ENCODE measurements around the gene RB1.

Gene RB1

DNA sequence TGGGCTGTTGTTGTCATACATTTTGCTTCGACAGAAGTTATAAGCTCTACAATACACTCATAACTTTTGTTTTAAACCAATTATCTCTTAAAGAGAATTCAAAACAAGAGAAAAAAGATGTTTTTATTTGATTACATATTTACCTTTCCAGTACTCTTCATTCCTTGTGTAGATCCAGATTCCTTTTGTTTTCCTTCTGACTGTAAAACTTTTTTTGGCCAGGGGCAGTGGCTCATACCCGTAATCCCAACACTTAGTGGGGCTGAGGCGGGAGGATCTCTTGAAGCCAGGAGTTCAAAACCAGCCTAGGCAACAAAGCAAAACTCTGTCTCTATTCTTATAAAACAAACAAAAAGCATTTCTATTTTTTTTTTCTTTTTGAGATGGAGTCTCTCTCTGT lies 87.7 kb downstream of the RB1 start:
- no peak for DNase-seq (ENCODE audit: low read depth in 1 of 2, low spot score in 1 of 2)
- no peak for TF ChIP-seq JUND (IDR thresholded peaks at IDR 0.05; ENCODE audit: low read depth)
- in situ Hi-C loops (cut with HindIII; ENCODE audit: low pct_unique_long_range_greater_than_20kb, low sequenced_read_pairs) = no loop called here

DNA sequence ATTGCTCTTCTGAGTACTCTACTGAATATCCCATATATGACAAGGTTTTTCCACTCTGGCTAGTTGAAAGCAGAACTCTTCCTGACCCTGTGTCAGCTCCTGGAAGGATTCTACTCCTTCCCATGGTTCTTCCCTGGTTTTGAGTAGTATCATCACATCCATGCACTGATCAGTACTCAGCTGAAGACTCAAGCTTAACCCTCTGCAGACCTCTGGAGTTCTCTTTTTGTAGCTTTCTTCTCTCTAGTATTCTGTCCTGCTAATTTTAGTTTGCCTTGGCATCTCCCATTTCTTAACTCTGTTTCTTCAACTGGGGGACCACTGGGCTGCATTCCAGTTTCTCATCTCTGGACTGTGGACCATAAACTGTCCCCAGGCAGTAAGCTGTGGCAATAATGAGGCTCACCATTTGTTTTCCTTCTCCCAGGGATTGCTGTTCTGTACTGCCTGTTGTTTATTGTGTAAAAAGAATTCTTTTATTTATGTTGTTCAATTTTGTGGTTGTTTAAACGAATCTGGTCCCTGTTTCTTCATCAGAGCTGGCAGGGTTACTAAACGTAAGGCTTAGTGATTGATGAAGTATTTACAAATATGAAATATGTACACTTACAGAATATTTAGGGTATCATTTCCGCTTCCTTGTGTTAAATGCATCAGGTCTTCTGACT lies 89.6 kb downstream of the RB1 start:
- no peak for DNase-seq (ENCODE audit: low read depth in 1 of 2, low spot score in 1 of 2)
- in situ Hi-C loops (cut with HindIII; ENCODE audit: low pct_unique_long_range_greater_than_20kb, low sequenced_read_pairs) = no loop called here
- TF ChIP-seq JUND (IDR thresholded peaks at IDR 0.05; ENCODE audit: low read depth) = no peak

DNA sequence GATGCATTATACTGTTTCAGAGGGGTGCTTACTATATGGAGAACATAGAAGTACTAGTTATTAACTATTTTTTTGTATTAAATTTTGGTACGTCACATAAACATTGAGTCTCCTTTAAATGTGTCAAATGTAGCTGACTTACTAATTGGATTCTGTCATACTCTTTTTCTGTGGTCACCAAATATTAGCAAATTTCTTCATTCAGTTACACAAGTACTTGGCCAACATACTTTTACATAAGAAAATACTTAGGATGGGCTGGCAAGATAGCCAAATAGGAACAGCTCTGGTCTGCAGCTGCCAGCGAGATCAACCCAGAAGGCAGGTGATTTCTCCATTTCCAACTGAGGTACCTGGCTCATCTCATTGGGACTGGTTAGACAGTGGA lies 90.1 kb downstream of the RB1 start:
- DNase-seq (ENCODE audit: low read depth in 1 of 2, low spot score in 1 of 2) = no peak
- TF ChIP-seq JUND (IDR thresholded peaks at IDR 0.05; ENCODE audit: low read depth) = no peak
- in situ Hi-C loops (cut with HindIII; ENCODE audit: low pct_unique_long_range_greater_than_20kb, low sequenced_read_pairs) = no loop called here

DNA sequence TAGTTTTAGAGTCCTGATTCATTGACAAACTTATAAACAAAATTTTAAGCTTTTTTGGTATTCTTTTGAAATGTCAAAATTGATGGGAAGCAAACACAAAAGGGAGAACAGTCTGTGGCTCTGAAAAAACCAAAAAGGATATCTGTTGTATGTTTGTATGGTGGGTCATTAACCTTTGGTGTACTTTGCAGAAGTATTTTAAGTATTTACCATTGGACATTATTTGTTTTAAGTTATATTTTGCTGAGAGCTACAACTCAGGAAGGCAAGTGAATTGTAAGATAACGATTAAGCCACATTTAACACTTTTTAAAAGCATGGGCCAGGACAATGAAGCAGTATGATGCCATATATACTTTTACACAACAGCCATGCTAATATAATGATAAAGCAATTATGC lies 94.2 kb downstream of the RB1 start:
- no peak for TF ChIP-seq JUND (IDR thresholded peaks at IDR 0.05; ENCODE audit: low read depth)
- in situ Hi-C loops (cut with HindIII; ENCODE audit: low pct_unique_long_range_greater_than_20kb, low sequenced_read_pairs) = no loop called here
- no peak for DNase-seq (ENCODE audit: low read depth in 1 of 2, low spot score in 1 of 2)

DNA sequence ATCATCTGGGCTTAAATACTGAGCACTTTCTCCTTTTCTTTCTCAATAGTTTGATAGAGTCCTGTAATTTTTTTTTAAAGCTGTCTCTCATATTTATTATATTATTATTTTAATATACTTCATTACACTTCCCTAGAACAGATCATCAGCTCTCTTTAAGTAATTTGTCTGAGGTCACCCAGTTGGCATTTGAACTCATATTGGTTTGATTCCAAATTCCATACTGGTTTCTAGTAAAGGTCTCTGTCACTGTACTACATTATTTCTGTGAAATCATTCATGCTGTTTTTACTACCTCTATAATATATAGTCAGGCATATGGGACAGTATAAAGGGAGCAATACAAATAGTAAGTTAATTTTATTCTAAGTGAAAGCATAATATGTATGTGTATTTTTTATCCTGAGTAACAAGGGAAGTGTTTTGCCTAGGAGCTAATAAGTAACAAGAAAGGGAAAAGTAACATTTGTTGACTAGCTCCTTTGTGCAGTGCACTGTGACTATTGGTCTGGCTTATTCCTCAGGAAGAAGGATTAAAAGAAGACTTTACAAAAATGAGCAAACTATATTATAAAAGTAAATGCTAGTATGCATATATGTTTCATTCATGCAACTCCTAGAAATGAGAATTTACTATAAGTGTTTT lies 95.0 kb downstream of the RB1 start:
- DNase-seq (ENCODE audit: low read depth in 1 of 2, low spot score in 1 of 2) = no peak

DNA sequence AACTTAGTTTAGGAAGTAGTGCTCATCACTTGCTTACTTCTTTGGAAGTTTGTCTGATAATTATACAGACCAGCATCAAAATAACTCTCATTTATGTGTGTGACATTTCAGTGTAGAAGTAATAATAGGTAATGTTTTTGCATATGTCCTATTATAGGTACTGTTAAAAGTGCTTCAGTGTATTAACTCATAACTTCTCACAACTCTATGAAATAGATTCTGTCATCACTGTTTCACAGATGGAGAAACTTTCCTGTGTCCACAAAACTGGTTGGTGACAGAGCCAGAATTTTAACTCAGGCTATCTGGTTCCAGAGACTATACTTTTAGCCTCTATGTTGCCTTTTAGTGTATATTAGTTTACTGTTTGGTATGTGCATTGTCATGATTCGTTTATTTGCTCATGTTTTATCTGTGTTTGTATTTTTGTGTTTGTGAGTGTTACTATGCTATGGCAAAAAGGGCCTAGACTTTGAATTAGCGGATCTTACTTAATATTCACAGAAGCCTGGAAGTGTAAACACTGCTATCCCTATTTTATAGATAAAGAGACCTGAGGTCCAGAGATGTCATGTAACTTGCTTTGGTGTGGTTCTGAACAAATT lies 96.6 kb downstream of the RB1 start:
- DNase-seq (ENCODE audit: low read depth in 1 of 2, low spot score in 1 of 2) = no peak
- no peak for TF ChIP-seq JUND (IDR thresholded peaks at IDR 0.05; ENCODE audit: low read depth)
- in situ Hi-C loops (cut with HindIII; ENCODE audit: low pct_unique_long_range_greater_than_20kb, low sequenced_read_pairs) = no loop called here

More for the DNA sequence above, 95.0 kb downstream of the RB1 start:
- in situ Hi-C loops (cut with HindIII; ENCODE audit: low pct_unique_long_range_greater_than_20kb, low sequenced_read_pairs) = no loop called here
- TF ChIP-seq JUND (IDR thresholded peaks at IDR 0.05; ENCODE audit: low read depth) = no peak

DNA sequence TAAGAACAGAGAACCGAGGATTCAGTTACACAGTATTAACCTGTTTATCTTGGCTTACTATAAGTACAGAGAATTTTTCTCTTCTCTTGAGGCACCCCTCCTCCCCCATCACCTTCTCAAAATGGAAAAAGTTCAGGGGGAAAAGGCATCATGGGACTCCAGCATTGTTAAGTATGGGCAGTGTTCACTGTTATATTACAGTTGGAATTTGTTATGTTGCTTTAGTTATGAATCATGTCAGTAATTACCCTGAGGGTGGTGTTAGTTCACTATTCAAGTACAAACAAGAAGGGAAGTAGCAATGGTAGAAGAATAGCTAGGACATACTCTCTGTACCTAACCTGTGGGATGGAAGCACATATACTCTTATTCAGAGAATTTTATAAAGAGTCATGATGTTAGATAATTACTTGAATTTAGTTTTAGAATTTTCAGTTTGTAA lies 97.3 kb downstream of the RB1 start:
- peak; percentile 13 to 71 for DNase-seq (ENCODE audit: low read depth in 1 of 2, low spot score in 1 of 2)
- no peak for TF ChIP-seq JUND (IDR thresholded peaks at IDR 0.05; ENCODE audit: low read depth)
- in situ Hi-C loops (cut with HindIII; ENCODE audit: low pct_unique_long_range_greater_than_20kb, low sequenced_read_pairs) = no loop called here

GRCh38 chr13:48401480-48401879 lies 97.9 kb downstream of the RB1 start:
- DNase-seq (ENCODE audit: low read depth in 1 of 2, low spot score in 1 of 2) = no peak
- TF ChIP-seq JUND (IDR thresholded peaks at IDR 0.05; ENCODE audit: low read depth) = no peak
- in situ Hi-C loops (cut with HindIII; ENCODE audit: low pct_unique_long_range_greater_than_20kb, low sequenced_read_pairs) = no loop called here

GRCh38 chr13:48402325-48402932 lies 98.9 kb downstream of the RB1 start:
- DNase-seq (ENCODE audit: low read depth in 1 of 2, low spot score in 1 of 2) = no peak
- in situ Hi-C loops (cut with HindIII; ENCODE audit: low pct_unique_long_range_greater_than_20kb, low sequenced_read_pairs) = no loop called here
- no peak for TF ChIP-seq JUND (IDR thresholded peaks at IDR 0.05; ENCODE audit: low read depth)

- in situ Hi-C loops (cut with HindIII; ENCODE audit: low pct_unique_long_range_greater_than_20kb, low sequenced_read_pairs) = no loop called here
- no peak for DNase-seq (ENCODE audit: low read depth in 1 of 2, low spot score in 1 of 2)
- TF ChIP-seq JUND (IDR thresholded peaks at IDR 0.05; ENCODE audit: low read depth) = no peak
Observed at GRCh38 chr13:48403151-48403631, 99.6 kb downstream of the RB1 start.

GRCh38 chr13:48403913-48404312 lies 100.4 kb downstream of the RB1 start:
- in situ Hi-C loops (cut with HindIII; ENCODE audit: low pct_unique_long_range_greater_than_20kb, low sequenced_read_pairs) = no loop called here
- TF ChIP-seq JUND (IDR thresholded peaks at IDR 0.05; ENCODE audit: low read depth) = no peak
- no peak for DNase-seq (ENCODE audit: low read depth in 1 of 2, low spot score in 1 of 2)

DNA sequence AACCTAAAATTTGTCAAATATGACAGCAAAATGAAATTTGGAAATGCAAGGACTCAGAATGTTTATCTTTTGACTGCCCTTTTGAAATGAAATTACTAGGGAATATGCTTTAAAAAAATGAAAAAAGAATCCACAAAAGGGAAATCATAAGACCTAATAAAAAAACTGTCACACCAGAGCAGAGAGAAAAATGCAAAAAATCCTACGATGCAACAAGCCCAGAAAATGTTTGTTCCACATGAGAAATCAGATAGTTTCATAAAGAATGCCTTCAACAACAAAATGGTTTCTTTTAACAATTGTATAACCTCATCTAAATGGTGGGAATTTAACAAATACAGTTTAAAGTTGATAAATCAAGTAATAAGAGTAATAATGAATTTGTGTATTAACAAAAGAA lies 101.4 kb downstream of the RB1 start:
- DNase-seq (ENCODE audit: low read depth in 1 of 2, low spot score in 1 of 2) = no peak
- no peak for TF ChIP-seq JUND (IDR thresholded peaks at IDR 0.05; ENCODE audit: low read depth)
- in situ Hi-C loops (cut with HindIII; ENCODE audit: low pct_unique_long_range_greater_than_20kb, low sequenced_read_pairs) = no loop called here

DNA sequence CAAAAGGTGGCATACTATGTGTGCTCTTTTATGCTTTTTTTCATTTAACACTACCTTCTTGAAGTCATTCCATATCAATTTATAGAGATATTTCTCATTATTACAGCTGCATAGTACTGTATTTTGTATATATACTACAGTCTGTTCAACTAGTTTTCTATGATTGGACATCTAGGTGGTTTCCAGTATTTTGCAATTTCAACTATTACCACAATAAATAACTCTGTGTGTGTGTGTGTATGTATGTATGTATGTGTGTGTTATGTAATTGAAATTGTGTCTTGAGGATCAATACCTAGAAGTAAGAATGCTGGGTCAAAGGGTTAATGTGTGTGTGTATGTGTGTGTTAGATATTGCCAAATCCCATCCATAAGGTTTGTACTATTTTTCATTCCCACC lies 102.3 kb downstream of the RB1 start:
- DNase-seq (ENCODE audit: low read depth in 1 of 2, low spot score in 1 of 2) = no peak
- in situ Hi-C loops (cut with HindIII; ENCODE audit: low pct_unique_long_range_greater_than_20kb, low sequenced_read_pairs) = no loop called here
- TF ChIP-seq JUND (IDR thresholded peaks at IDR 0.05; ENCODE audit: low read depth) = no peak

All from T47D (cell line).